ENCODE measurements around the gene WDR76. TPM values are rescaled to one million over a fixed set of nuclear protein-coding genes. Genes with fewer than 3 reads are reported as not detected.
"Not testable (repeated sequence)": the region's sequence is repeated elsewhere in the genome, so short reads cannot be mapped to it uniquely, and the experiment has no call there.

The WDR76 gene
- polyA plus RNA-seq, 1 donor, result 7.3 TPM

- DNase-seq, result peak; percentile 95
These were observed 2.2 kb upstream of the WDR76 start, which contains the start of gene MFAP1 for GRCh38 chr15:43824302-43825246. Gene MFAP1, minus strand, starts transcription at chr15:43824690. Its CDS starts 121 bp downstream, at chr15:43824569.

GRCh38 chr15:43825305-43825704 is 1.5 kb upstream of the WDR76 start:
- not testable (repeated sequence) for DNase-seq

GRCh38 chr15:43826029-43826507 is 734 bp upstream of the WDR76 start:
- no peak for DNase-seq

- DNase-seq, result peak; percentile 32
These were observed 1.4 kb downstream of the WDR76 start for GRCh38 chr15:43828061-43828657.

DNA sequence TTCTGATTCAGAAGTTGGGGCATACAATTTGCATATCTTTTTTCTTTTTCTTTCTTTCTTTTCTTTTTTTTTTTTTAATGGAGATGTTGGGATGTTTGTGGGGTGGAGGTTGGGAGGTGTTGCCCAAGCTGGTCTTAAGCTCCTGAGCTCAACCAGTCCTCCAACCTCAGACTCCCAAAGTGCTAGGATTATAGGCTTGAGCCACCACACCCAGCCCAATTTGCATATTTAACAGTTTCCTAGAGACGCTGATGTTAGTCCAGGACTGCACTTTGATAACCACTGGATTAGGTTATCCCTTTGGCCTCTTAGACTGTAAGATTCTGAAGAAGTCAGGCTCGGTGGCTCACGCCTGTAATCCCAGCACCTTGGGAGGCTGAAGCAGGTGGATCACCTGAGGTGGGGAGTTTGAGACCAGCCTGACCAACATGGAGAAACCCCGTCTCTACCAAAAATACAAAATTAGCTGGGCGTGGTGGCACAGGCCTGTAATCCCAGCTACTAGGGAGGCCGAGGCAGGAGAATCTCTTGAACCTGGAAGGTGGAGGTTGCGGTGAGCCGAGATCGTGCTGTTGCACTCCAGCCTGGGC is 3.2 kb downstream of the WDR76 start:
- DNase-seq, result not testable (repeated sequence)

- DNase-seq, result not testable (repeated sequence)
These were observed 4.0 kb downstream of the WDR76 start for GRCh38 chr15:43830691-43831275.

GRCh38 chr15:43831519-43832052 is 4.8 kb downstream of the WDR76 start:
- DNase-seq, result not testable (repeated sequence)

GRCh38 chr15:43832485-43832884 is 5.7 kb downstream of the WDR76 start:
- DNase-seq, result not testable (repeated sequence)

GRCh38 chr15:43845421-43845820 is 18.6 kb downstream of the WDR76 start:
- DNase-seq, result no peak

DNA sequence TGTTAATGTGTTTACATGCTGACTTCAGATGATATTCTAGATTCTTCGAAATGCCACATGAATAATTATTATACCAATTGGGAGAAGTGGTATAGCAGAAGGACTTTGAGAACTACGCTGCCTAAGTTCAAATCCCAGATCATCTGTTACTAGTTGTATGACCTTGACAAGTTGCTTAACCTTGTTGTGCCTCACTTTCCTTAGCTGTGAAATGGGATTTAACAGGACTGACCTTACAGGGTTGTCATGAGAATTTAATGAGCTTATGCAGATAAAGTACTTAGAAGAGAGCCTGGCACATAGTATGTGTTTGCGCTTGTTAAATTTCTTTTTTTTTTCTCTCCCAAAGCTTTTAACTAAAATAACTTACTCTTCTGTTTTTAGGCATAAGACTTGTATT is 24.4 kb downstream of the WDR76 start:
- DNase-seq, result no peak

DNA sequence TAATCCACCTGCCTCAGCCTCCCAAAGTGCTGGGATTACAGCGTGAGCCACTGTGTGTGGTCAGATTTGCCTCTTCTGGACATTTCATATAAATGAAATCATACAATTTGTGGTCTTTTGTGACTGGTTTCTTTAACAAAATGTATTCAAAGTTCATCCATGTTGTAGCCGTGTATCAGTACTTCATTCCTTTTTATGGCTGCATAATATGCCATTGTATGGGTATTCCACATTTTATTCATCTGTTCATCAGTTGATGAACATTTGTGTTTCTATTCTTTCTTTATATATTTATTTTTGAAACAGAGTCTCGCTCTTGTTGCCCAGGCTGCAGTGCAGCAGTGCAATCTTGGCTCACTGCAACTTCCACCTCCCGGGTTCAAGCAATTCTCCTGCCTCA is 25.8 kb downstream of the WDR76 start:
- DNase-seq, result no peak

GRCh38 chr15:43854801-43855200 is 28.0 kb downstream of the WDR76 start:
- DNase-seq, result no peak

- DNase-seq, result no peak
These were observed 32.7 kb downstream of the WDR76 start for GRCh38 chr15:43859546-43859945.

DNA sequence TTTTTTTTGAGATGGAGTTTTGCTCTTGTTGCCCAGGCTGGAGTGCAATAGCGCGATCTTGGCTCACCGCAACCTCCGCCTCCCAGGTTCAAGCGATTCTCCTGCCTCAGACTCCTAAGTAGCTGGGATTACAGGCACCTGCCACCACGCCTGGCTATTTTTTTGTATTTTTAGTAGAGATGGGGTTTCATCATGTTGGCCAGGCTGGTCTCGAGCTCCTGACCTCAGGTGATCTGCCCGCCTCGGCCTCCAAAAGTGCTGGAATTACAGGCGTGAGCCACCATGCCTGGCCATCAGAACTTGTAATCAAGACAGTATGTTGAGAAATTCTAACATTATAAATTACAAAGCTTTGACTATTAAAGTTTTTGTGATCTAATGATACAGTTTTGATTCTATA is 39.8 kb downstream of the WDR76 start:
- DNase-seq, result not testable (repeated sequence)

DNA sequence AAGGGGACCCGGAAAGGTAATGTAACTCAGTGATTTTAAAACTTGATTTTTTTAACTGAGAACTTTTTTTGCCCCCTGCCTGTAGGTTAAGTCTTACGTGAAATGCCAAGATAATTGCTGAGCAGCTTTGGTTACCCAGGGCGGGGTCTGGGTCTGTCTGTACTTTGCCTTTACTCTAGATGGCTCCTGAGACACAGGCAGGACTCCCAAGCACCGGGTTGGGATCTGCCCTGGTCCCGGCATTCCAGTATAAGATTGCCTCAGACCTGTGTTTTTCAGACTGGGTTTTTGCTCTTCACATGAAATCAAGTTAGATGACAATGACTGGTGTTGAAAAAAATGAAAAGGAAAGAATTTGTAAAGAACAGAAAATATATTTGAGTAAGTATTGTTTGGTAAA is 40.3 kb downstream of the WDR76 start:
- no peak for DNase-seq

- DNase-seq, result no peak
These were observed 41.6 kb downstream of the WDR76 start for GRCh38 chr15:43868406-43868805.

GRCh38 chr15:43871835-43872234 is 45.0 kb downstream of the WDR76 start:
- no peak for DNase-seq

- DNase-seq, result peak; percentile 68
These were observed 45.7 kb downstream of the WDR76 start for GRCh38 chr15:43872416-43873020.

- no peak for DNase-seq
These were observed 46.8 kb downstream of the WDR76 start for GRCh38 chr15:43873651-43874050.

GRCh38 chr15:43876872-43877271 is 50.1 kb downstream of the WDR76 start:
- DNase-seq, result no peak

DNA sequence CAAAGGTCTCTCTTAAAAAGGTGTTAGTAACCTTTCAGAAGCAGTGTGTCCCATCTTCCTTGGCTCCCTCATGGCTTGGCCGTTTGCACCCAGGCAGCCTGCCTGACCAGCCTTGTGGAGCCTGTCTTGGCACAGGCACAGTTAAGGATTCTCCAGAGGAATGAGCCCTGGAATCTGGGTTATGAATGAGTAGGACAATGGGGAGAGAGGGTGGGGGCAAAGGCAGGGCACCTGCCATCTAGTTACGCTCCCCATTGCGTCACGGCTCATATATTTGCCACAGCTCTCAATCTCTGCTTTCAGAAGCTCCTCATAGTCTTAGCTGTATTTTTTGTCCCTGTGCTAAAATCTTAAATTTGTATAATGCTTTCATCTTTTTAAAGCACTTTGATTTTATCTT is 50.6 kb downstream of the WDR76 start:
- no peak for DNase-seq

DNA sequence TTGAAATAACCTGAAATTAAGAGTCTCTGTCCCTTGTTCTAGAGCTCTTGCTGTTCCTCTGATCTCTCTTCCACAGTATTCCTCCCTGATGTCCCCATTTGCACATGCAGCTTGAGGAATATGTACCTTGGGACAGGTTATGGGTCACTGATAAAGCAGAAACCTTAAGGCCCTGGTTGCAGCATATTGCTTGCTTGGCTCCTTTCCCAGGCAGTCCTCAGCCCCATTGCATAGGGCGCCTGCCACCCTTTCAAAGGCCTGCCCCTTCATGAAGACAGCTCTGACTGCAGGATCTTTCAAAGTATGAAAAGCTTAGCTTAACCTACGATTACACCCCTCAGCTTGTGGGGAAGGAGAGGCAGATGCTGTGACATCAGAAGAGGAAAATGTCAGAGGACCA is 51.6 kb downstream of the WDR76 start:
- no peak for DNase-seq

Measured in hindlimb muscle (tissue), 1 donor.